PC-3 (cell line): ENCODE measurements around the gene TTC23L. TPM values are rescaled to one million over a fixed set of nuclear protein-coding genes. Genes with fewer than 3 reads are reported as not detected.

Experiments
- ATAC-seq: fragments of 200-7000 bp; cut with Tn5 transposase; 2 replicates; pipeline ENCODE4 v1.9.1; 2020; ENCODE audit warnings: mild to moderate bottlenecking, moderate library complexity
- BruUV-seq: library from RNA; stranded (reverse); fragments of 400-500 nt; replicated peaks from 2 replicates; lab custom pipeline; 2021; lab: Mats Ljungman, UMichigan
- CTCF ChIA-PET: fragments of 300-600 bp; sonication (Branson Sonifier 250); formaldehyde crosslinking; loops from one replicate; lab custom pipeline; 2022; ENCODE audit warnings: antibody characterized with exemption; lab: Charles Lee
- POLR2A ChIA-PET: fragments of 300-600 bp; sonication (Branson Sonifier 250); formaldehyde crosslinking; loops from one replicate; lab custom pipeline; 2022; ENCODE audit warnings: antibody characterized with exemption; ENCODE audit not compliant: unreplicated experiment; lab: Charles Lee
- DNase-seq: peaks from one replicate; pipeline ENCODE4 v3.0.0-alpha.2; 2015
- H2AFZ ChIP-seq: fragments of 300-600 bp; sonication (generic); 2 replicates; pipeline ENCODE4 v1.6.0; 2016; ENCODE audit warnings: antibody characterized with exemption, low read length
- H3F3A ChIP-seq: fragments of 300-600 bp; sonication (generic); one replicate; pipeline ENCODE4 v1.6.0; 2017; ENCODE audit warnings: antibody characterized with exemption, low read length, control low read depth, mild to moderate bottlenecking; ENCODE audit not compliant: unreplicated experiment
- H3K27ac ChIP-seq: fragments of 300-600 bp; sonication (generic); 2 replicates; pipeline ENCODE4 v1.5.1; 2016; ENCODE audit warnings: mild to moderate bottlenecking, low read length
- H3K27me3 ChIP-seq: fragments of 300-600 bp; sonication (generic); 2 replicates; pipeline ENCODE4 v1.6.1; 2016; ENCODE audit warnings: low read length, mixed read lengths
- H3K36me3 ChIP-seq: fragments of 300-600 bp; sonication (generic); 2 replicates; pipeline ENCODE4 v1.6.1; 2016; ENCODE audit warnings: low read depth, mixed run types, low read length, mixed read lengths
- H3K4me1 ChIP-seq: fragments of 300-600 bp; sonication (generic); 2 replicates; pipeline ENCODE4 v1.5.1; 2016; ENCODE audit warnings: low read length; ENCODE audit not compliant: insufficient read depth
- H3K4me2 ChIP-seq: fragments of 300-600 bp; sonication (generic); 2 replicates; pipeline ENCODE4 v1.6.0; 2016; ENCODE audit warnings: low read length
- H3K4me3 ChIP-seq: fragments of 300-600 bp; sonication (generic); 2 replicates; pipeline ENCODE4 v1.5.1; 2016; ENCODE audit warnings: mild to moderate bottlenecking, low read length, mixed read lengths
- H3K79me2 ChIP-seq: fragments of 300-600 bp; sonication (generic); 2 replicates; pipeline ENCODE4 v1.6.1; 2017; ENCODE audit warnings: low read length, mixed read lengths
- H3K9ac ChIP-seq: fragments of 300-600 bp; sonication (generic); 2 replicates; pipeline ENCODE4 v1.6.0; 2016; ENCODE audit warnings: mild to moderate bottlenecking, low read length
- H3K9me2 ChIP-seq: fragments of 300-600 bp; sonication (generic); replicated peaks from 2 replicates; pipeline ENCODE4 v1.6.1; 2016; ENCODE audit warnings: mixed run types, low read length, mixed read lengths
- H3K9me3 ChIP-seq: fragments of 300-600 bp; sonication (generic); 2 replicates; pipeline ENCODE4 v1.6.1; 2016; ENCODE audit warnings: low read length, mixed read lengths
- H4K20me1 ChIP-seq: fragments of 300-600 bp; sonication (generic); 2 replicates; pipeline ENCODE4 v1.6.1; 2016; ENCODE audit warnings: low read length, mixed read lengths
- CTCF ChIP-seq: fragments of 300-600 bp; sonication (generic); conservative IDR thresholded peaks from 2 replicates; pipeline ENCODE4 v1.5.1; 2017; ENCODE audit warnings: antibody characterized with exemption, low read depth, mild to moderate bottlenecking, low read length
- EZH2 ChIP-seq: fragments of 300-600 bp; sonication (generic); IDR thresholded peaks from one replicate; pipeline ENCODE4 v1.6.1; 2017; ENCODE audit warnings: antibody characterized with exemption, mild to moderate bottlenecking, low read length; ENCODE audit not compliant: unreplicated experiment
- EZH2phosphoT487 ChIP-seq: fragments of 300-600 bp; sonication (generic); IDR thresholded peaks from 2 replicates; pipeline ENCODE4 v1.6.1; 2018; ENCODE audit warnings: mild to moderate bottlenecking, antibody characterized with exemption, low read length, borderline replicate concordance
- intact Hi-C: fragments of 100-400 bp; cut with micrococcal nuclease; formaldehyde crosslinking; loops from 2 replicates; pipeline ENCODE4 v1.9.0; 2023
- total RNA-seq: library from RNA; depleted of rRNA; stranded (reverse); fragments of >200 nt; gene quantifications from 2 replicates; pipeline ENCODE4 v1.2.3, GENCODE V29; 2014

The TTC23L gene
- total RNA-seq, 1 experiment from 2014 or later: 0.84 TPM

GRCh38 chr5:34847552-34847951 lies 8.6 kb downstream of the TTC23L start:
- no peak for ATAC-seq
- Histone ChIP-seq H2AFZ (no peak overlapping the region), H3K36me3 (no peaks in the 10 kb centered on the region), H3K9ac (no peak overlapping the region), H3K27ac (no peak overlapping the region), H3K27me3 (no peaks in the 10 kb centered on the region), H3F3A (no peaks in the 10 kb centered on the region), H3K4me1 (no peaks in the 10 kb centered on the region; the same call in 1 of the 2 replicates), H3K4me3 (no peak overlapping the region), H4K20me1 (no peaks in the 10 kb centered on the region), H3K9me3 (no peaks in the 10 kb centered on the region), H3K9me2 (no peaks in the 10 kb centered on the region), H3K4me2 (no peak overlapping the region), H3K79me2 (no peaks in the 10 kb centered on the region)
- intact Hi-C loops: no loop called here
- no TSS peak for BruUV-seq
- POLR2A ChIA-PET: no interaction called here
- DNase-seq: no peak
- CTCF ChIA-PET: no interaction called here
- TF ChIP-seq EZH2 (no peak), CTCF (no peak), EZH2phosphoT487 (no peak)

- TF ChIP-seq EZH2phosphoT487 (no peak), CTCF (no peak), EZH2 (no peak)
- Histone ChIP-seq H3K79me2 (no peaks in the 10 kb centered on the region), H3K4me3 (no peak overlapping the region), H2AFZ (no peak overlapping the region), H3F3A (no peaks in the 10 kb centered on the region), H3K9me2 (no peaks in the 10 kb centered on the region), H3K27ac (no peak overlapping the region), H3K4me2 (no peak overlapping the region), H3K9me3 (no peaks in the 10 kb centered on the region), H3K36me3 (no peaks in the 10 kb centered on the region), H3K27me3 (no peaks in the 10 kb centered on the region), H3K4me1 (no peaks in the 10 kb centered on the region; the same call in 1 of the 2 replicates), H3K9ac (no peak overlapping the region), H4K20me1 (no peaks in the 10 kb centered on the region)
- BruUV-seq: no TSS peak
- intact Hi-C loops: no loop called here
- ChIA-PET CTCF (no interaction called here), POLR2A (no interaction called here)
- DNase-seq (no peak), ATAC-seq (no peak)
Observed at GRCh38 chr5:34848230-34848629, 9.3 kb downstream of the TTC23L start.

GRCh38 chr5:34849253-34849652 lies 10.3 kb downstream of the TTC23L start:
- CTCF ChIA-PET: no interaction called here
- intact Hi-C loops: no loop called here
- Histone ChIP-seq H3F3A (no peaks in the 10 kb centered on the region), H3K9me2 (no peaks in the 10 kb centered on the region), H2AFZ (no peak overlapping the region), H3K4me3 (no peak overlapping the region), H3K27me3 (no peaks in the 10 kb centered on the region), H4K20me1 (no peaks in the 10 kb centered on the region), H3K9ac (no peak overlapping the region), H3K27ac (no peak overlapping the region), H3K36me3 (no peaks in the 10 kb centered on the region), H3K9me3 (no peaks in the 10 kb centered on the region), H3K4me2 (no peak overlapping the region), H3K4me1 (peaks cover 2% of the 10 kb centered on the region; the same call in 1 of the 2 replicates), H3K79me2 (no peaks in the 10 kb centered on the region)
- DNase-seq (peak; percentile 28), ATAC-seq (no peak)
- POLR2A ChIA-PET: no interaction called here
- BruUV-seq: no TSS peak
- no peak for TF ChIP-seq EZH2
- TF ChIP-seq EZH2phosphoT487: no peak
- no peak for TF ChIP-seq CTCF
